ENCODE data around the gene DNAJC30.

- TF ChIP-seq CTCF (IDR thresholded peaks at IDR 0.05), result no peak
- TF ChIP-seq ZFX (IDR thresholded peaks at IDR 0.05; ENCODE audit: borderline replicate concordance), result no peak
Measured at GRCh38 chr7:73718438-73718881, 35.2 kb upstream of the DNAJC30 start.
